ENCODE results near the gene TBC1D26.
"Not testable (repeated sequence)": the region's sequence is repeated elsewhere in the genome, so short reads cannot be mapped to it uniquely, and the experiment has no call there.

Gene TBC1D26

DNA sequence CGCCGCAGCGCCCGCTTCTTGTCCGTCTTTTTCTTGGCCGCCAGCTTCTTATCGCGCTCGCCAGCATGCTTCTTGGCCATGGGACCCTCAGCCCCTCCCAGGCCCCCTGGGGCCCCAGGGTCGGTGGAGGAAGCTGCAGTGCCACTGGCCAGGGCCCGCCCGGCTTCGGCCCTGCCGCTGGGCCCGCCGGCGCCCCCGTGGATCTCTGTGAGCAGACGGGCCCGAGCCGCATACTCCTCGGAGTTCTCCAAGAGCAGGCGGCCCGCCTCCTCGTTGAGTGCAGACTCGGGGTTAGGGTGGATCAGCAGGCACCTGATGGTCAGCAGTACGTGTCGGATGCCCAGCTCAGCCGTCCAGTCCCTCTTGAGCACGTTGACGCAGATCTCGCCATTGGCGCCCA, 27.8 kb upstream of the TBC1D26 start:
- H3K4me3 ChIP-seq (ENCODE audit: control insufficient read depth in 1 of 7, extremely low read depth in 1 of 7, insufficient read depth in 4 of 7, low read depth in 2 of 7, low read length in 6 of 7); POLR2A ChIA-PET; CTCF ChIA-PET; H3K27ac ChIP-seq (ENCODE audit: insufficient read depth in 1 of 2, low read depth in 1 of 2, low read length in 2 of 2, poor library complexity in 1 of 2, severe bottlenecking in 2 of 2); H3K4me1 ChIP-seq (ENCODE audit: control extremely low read depth in 1 of 4, control insufficient read depth in 4 of 4, insufficient read depth in 4 of 4, low read length in 3 of 4); DNase-seq; H3K27me3 ChIP-seq (replicated peaks in 2 of 5; ENCODE audit: control insufficient read depth in 4 of 5, insufficient read depth in 5 of 5, low read length in 4 of 5): not testable (repeated sequence)
- 98% methylated on average over 11 of the region's 33 CpGs for WGBS (ENCODE audit: insufficient coverage)
- H3K36me3 ChIP-seq (ENCODE audit: control insufficient read depth in 4 of 4, insufficient read depth in 4 of 4, low read length in 3 of 4) = peaks cover 15 to 49% (median 31%) of the 10 kb centered on the region in 4 experiments
- peaks cover 15 to 38% (median 22%) of the 10 kb centered on the region in 5 experiments for H3K9me3 ChIP-seq (ENCODE audit: control extremely low read depth in 1 of 5, control insufficient read depth in 4 of 5, insufficient read depth in 2 of 5, low read depth in 1 of 5, low read length in 4 of 5)

DNA sequence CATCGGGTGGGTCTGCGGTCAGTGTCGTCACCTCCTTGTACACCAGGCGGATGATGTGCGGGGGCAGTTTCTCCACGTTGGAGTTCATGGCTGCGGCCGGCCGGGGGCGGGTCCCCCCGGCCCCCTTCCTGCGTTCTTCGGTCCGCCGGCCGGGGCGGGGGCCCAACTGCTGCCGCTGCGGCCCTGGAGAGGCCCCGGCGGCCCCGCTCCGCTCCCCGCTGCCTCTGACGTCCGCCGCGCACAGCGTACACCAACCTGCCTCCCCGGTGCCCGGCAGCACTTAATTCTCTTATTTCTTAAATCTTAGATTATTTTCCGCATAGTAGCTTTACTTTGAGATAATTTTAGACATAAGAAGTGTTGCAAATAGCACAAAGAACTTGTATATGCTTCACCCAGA, 27.3 kb upstream of the TBC1D26 start:
- POLR2A ChIA-PET; CTCF ChIA-PET; DNase-seq; H3K4me1 ChIP-seq (ENCODE audit: control extremely low read depth in 1 of 4, control insufficient read depth in 4 of 4, insufficient read depth in 4 of 4, low read length in 3 of 4); H3K27ac ChIP-seq (ENCODE audit: insufficient read depth in 1 of 2, low read depth in 1 of 2, low read length in 2 of 2, poor library complexity in 1 of 2, severe bottlenecking in 2 of 2); H3K27me3 ChIP-seq (replicated peaks in 2 of 5; ENCODE audit: control insufficient read depth in 4 of 5, insufficient read depth in 5 of 5, low read length in 4 of 5); H3K4me3 ChIP-seq (ENCODE audit: control insufficient read depth in 1 of 7, extremely low read depth in 1 of 7, insufficient read depth in 4 of 7, low read depth in 2 of 7, low read length in 6 of 7): not testable (repeated sequence)
- WGBS (ENCODE audit: insufficient coverage) = 98% methylated on average over 16 of the region's 32 CpGs
- Histone ChIP-seq H3K36me3 (ENCODE audit: control insufficient read depth in 4 of 4, insufficient read depth in 4 of 4, low read length in 3 of 4) (peaks cover 15 to 49% (median 31%) of the 10 kb centered on the region in 4 experiments), H3K9me3 (ENCODE audit: control extremely low read depth in 1 of 5, control insufficient read depth in 4 of 5, insufficient read depth in 2 of 5, low read depth in 1 of 5, low read length in 4 of 5) (peaks cover 15 to 38% (median 22%) of the 10 kb centered on the region in 5 experiments)

DNA sequence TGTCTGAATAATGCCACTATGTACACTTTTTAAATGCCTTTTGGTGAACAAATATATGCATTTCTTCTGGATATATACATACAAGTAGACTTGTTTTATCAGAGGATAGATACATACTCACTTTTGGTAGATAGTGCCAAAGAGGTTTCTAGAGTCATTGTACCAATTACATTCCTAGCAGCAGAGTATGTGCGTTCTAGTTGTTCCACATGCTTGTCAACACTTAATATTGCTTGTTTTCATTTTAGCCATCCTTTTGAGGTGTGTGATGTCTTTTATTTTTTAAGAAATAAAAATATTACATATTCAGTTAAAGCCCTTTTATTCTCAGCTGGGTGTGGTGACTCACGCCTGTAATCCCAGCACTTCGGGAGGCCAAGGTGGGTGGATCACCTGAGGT, 23.2 kb upstream of the TBC1D26 start:
- peaks cover 15 to 49% (median 24%) of the 10 kb centered on the region in 5 experiments for H3K9me3 ChIP-seq (ENCODE audit: control extremely low read depth in 1 of 5, control insufficient read depth in 4 of 5, insufficient read depth in 2 of 5, low read depth in 1 of 5, low read length in 4 of 5)
- H3K27ac ChIP-seq (ENCODE audit: insufficient read depth in 1 of 2, low read depth in 1 of 2, low read length in 2 of 2, poor library complexity in 1 of 2, severe bottlenecking in 2 of 2); H3K27me3 ChIP-seq (replicated peaks in 2 of 5; ENCODE audit: control insufficient read depth in 4 of 5, insufficient read depth in 5 of 5, low read length in 4 of 5); DNase-seq; H3K4me3 ChIP-seq (ENCODE audit: control insufficient read depth in 1 of 7, extremely low read depth in 1 of 7, insufficient read depth in 4 of 7, low read depth in 2 of 7, low read length in 6 of 7); POLR2A ChIA-PET; CTCF ChIA-PET; H3K4me1 ChIP-seq (ENCODE audit: control extremely low read depth in 1 of 4, control insufficient read depth in 4 of 4, insufficient read depth in 4 of 4, low read length in 3 of 4): not testable (repeated sequence)
- H3K36me3 ChIP-seq (ENCODE audit: control insufficient read depth in 4 of 4, insufficient read depth in 4 of 4, low read length in 3 of 4) = peaks cover 15 to 60% (median 31%) of the 10 kb centered on the region in 4 experiments
- WGBS (ENCODE audit: insufficient coverage) = no CpG with 5 or more reads among the region's 3 CpGs

- H3K27ac ChIP-seq (ENCODE audit: insufficient read depth in 1 of 2, low read depth in 1 of 2, low read length in 2 of 2, poor library complexity in 1 of 2, severe bottlenecking in 2 of 2); H3K4me1 ChIP-seq (ENCODE audit: control extremely low read depth in 1 of 4, control insufficient read depth in 4 of 4, insufficient read depth in 4 of 4, low read length in 3 of 4); H3K4me3 ChIP-seq (ENCODE audit: control insufficient read depth in 1 of 7, extremely low read depth in 1 of 7, insufficient read depth in 4 of 7, low read depth in 2 of 7, low read length in 6 of 7); POLR2A ChIA-PET; DNase-seq; CTCF ChIA-PET; H3K27me3 ChIP-seq (replicated peaks in 2 of 5; ENCODE audit: control insufficient read depth in 4 of 5, insufficient read depth in 5 of 5, low read length in 4 of 5): not testable (repeated sequence)
- 100% methylated on average over 2 of the region's 11 CpGs for whole genome bisulfite sequencing (ENCODE audit: insufficient coverage)
- Histone ChIP-seq H3K36me3 (ENCODE audit: control insufficient read depth in 4 of 4, insufficient read depth in 4 of 4, low read length in 3 of 4) (peaks cover 0 to 20% (median 2%) of the 10 kb centered on the region in 4 experiments), H3K9me3 (ENCODE audit: control extremely low read depth in 1 of 5, control insufficient read depth in 4 of 5, insufficient read depth in 2 of 5, low read depth in 1 of 5, low read length in 4 of 5) (peaks cover 0 to 26% (median 4%) of the 10 kb centered on the region in 5 experiments)
Measured at GRCh38 chr17:15716601-15717563, 15.2 kb upstream of the TBC1D26 start.

- no CpG with 5 or more reads among the region's 14 CpGs for WGBS (ENCODE audit: insufficient coverage)
- H3K4me1 ChIP-seq (ENCODE audit: control extremely low read depth in 1 of 4, control insufficient read depth in 4 of 4, insufficient read depth in 4 of 4, low read length in 3 of 4); H3K27ac ChIP-seq (ENCODE audit: insufficient read depth in 1 of 2, low read depth in 1 of 2, low read length in 2 of 2, poor library complexity in 1 of 2, severe bottlenecking in 2 of 2); CTCF ChIA-PET; POLR2A ChIA-PET; H3K4me3 ChIP-seq (ENCODE audit: control insufficient read depth in 1 of 7, extremely low read depth in 1 of 7, insufficient read depth in 4 of 7, low read depth in 2 of 7, low read length in 6 of 7); DNase-seq; H3K27me3 ChIP-seq (replicated peaks in 2 of 5; ENCODE audit: control insufficient read depth in 4 of 5, insufficient read depth in 5 of 5, low read length in 4 of 5); H3K9me3 ChIP-seq (ENCODE audit: control extremely low read depth in 1 of 5, control insufficient read depth in 4 of 5, insufficient read depth in 2 of 5, low read depth in 1 of 5, low read length in 4 of 5); H3K36me3 ChIP-seq (ENCODE audit: control insufficient read depth in 4 of 4, insufficient read depth in 4 of 4, low read length in 3 of 4): not testable (repeated sequence)
Measured at GRCh38 chr17:15730535-15730934, 1.5 kb upstream of the TBC1D26 start.

- H3K4me3 ChIP-seq (ENCODE audit: control insufficient read depth in 1 of 7, extremely low read depth in 1 of 7, insufficient read depth in 4 of 7, low read depth in 2 of 7, low read length in 6 of 7); CTCF ChIA-PET; H3K36me3 ChIP-seq (ENCODE audit: control insufficient read depth in 4 of 4, insufficient read depth in 4 of 4, low read length in 3 of 4); POLR2A ChIA-PET; H3K9me3 ChIP-seq (ENCODE audit: control extremely low read depth in 1 of 5, control insufficient read depth in 4 of 5, insufficient read depth in 2 of 5, low read depth in 1 of 5, low read length in 4 of 5); H3K27me3 ChIP-seq (replicated peaks in 2 of 5; ENCODE audit: control insufficient read depth in 4 of 5, insufficient read depth in 5 of 5, low read length in 4 of 5); DNase-seq; H3K27ac ChIP-seq (ENCODE audit: insufficient read depth in 1 of 2, low read depth in 1 of 2, low read length in 2 of 2, poor library complexity in 1 of 2, severe bottlenecking in 2 of 2); H3K4me1 ChIP-seq (ENCODE audit: control extremely low read depth in 1 of 4, control insufficient read depth in 4 of 4, insufficient read depth in 4 of 4, low read length in 3 of 4): not testable (repeated sequence)
- WGBS (ENCODE audit: insufficient coverage) = no CpG with 5 or more reads among the region's 10 CpGs
Measured at GRCh38 chr17:15733174-15733789, 1.2 kb downstream of the TBC1D26 start.

GRCh38 chr17:15736578-15736977, 4.5 kb downstream of the TBC1D26 start:
- H3K27ac ChIP-seq (ENCODE audit: insufficient read depth in 1 of 2, low read depth in 1 of 2, low read length in 2 of 2, poor library complexity in 1 of 2, severe bottlenecking in 2 of 2); POLR2A ChIA-PET; H3K36me3 ChIP-seq (ENCODE audit: control insufficient read depth in 4 of 4, insufficient read depth in 4 of 4, low read length in 3 of 4); H3K4me1 ChIP-seq (ENCODE audit: control extremely low read depth in 1 of 4, control insufficient read depth in 4 of 4, insufficient read depth in 4 of 4, low read length in 3 of 4); CTCF ChIA-PET; H3K9me3 ChIP-seq (ENCODE audit: control extremely low read depth in 1 of 5, control insufficient read depth in 4 of 5, insufficient read depth in 2 of 5, low read depth in 1 of 5, low read length in 4 of 5); H3K4me3 ChIP-seq (ENCODE audit: control insufficient read depth in 1 of 7, extremely low read depth in 1 of 7, insufficient read depth in 4 of 7, low read depth in 2 of 7, low read length in 6 of 7); DNase-seq; H3K27me3 ChIP-seq (replicated peaks in 2 of 5; ENCODE audit: control insufficient read depth in 4 of 5, insufficient read depth in 5 of 5, low read length in 4 of 5): not testable (repeated sequence)
- 60% methylated on average over 1 of the region's 5 CpGs for WGBS (ENCODE audit: insufficient coverage)

All from common myeloid progenitor, CD34-positive (primary cell).